HEK293T (cell line): ENCODE measurements around the gene TNFRSF21.

Experiments
- HDGF ChIP-seq: fragments of 450-650 bp; IDR thresholded peaks from 2 replicates; pipeline ENCODE4 v1.6.1; 2017; ENCODE audit warnings: antibody characterized with exemption, borderline replicate concordance
- SUZ12 ChIP-seq: fragments of 450-650 bp; IDR thresholded peaks from 2 replicates; pipeline ENCODE4 v1.6.1; 2016; ENCODE audit warnings: mild to moderate bottlenecking
- ZNF384 ChIP-seq: fragments of 450-650 bp; IDR thresholded peaks from 2 replicates; pipeline ENCODE4 v1.6.1; 2016

GRCh38 chr6:47336334-47336733, 26.6 kb upstream of the TNFRSF21 start:
- TF ChIP-seq HDGF (no peak), ZNF384 (no peak), SUZ12 (no peak)
